ENCODE data around the gene ERMN. TPM values are rescaled to one million over a fixed set of nuclear protein-coding genes. Genes with fewer than 3 reads are reported as not detected.
"Not testable (repeated sequence)": the region's sequence is repeated elsewhere in the genome, so short reads cannot be mapped to it uniquely, and the experiment has no call there.

The ERMN gene
- total RNA-seq, 1 experiment from 2014 or later: 0.59 TPM

- ChIA-PET POLR2A (no interaction called here), CTCF (interaction anchor here (1.5 kb wide), 1 partner anchor 12 kb away, joined by 4 read pairs; no protein-coding TSS in a partner anchor)
- Mint-ChIP-seq H3K4me3 (no peak overlapping the region), H3K27me3 (ENCODE audit: low read depth) (peaks cover 3% of the 10 kb centered on the region; the same call in 1 of the 2 replicates), H3K36me3 (peaks cover 27% of the 10 kb centered on the region), H3K4me1 (peaks cover 18% of the 10 kb centered on the region), H3K27ac (no peak overlapping the region), H3K9me3 (peaks cover 29% of the 10 kb centered on the region)
- ATAC-seq (no peak), DNase-seq (ENCODE audit: low spot score) (no peak)
- TF ChIP-seq, protein P1, sequence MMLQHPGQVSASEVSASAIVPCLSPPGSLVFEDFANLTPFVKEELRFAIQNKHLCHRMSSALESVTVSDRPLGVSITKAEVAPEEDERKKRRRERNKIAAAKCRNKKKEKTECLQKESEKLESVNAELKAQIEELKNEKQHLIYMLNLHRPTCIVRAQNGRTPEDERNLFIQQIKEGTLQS (CRISPR knock-in tag; conservative IDR thresholded peaks at IDR 0.05): no peak
- TF ChIP-seq MAX (CRISPR knock-in tag; IDR thresholded peaks at IDR 0.05) (no peak), NFE2L1 (CRISPR knock-in tag; IDR thresholded peaks at IDR 0.05) (no peak), E2F1 (CRISPR knock-in tag; IDR thresholded peaks at IDR 0.05) (no peak), SOX15 (CRISPR knock-in tag; IDR thresholded peaks at IDR 0.05) (no peak), AR (CRISPR knock-in tag; IDR thresholded peaks at IDR 0.05) (no peak), GTF2I (CRISPR knock-in tag; conservative IDR thresholded peaks at IDR 0.05) (no peak), ZNF263 (CRISPR knock-in tag; IDR thresholded peaks at IDR 0.05; ENCODE audit: low read depth) (no peak), CTCF (IDR thresholded peaks at IDR 0.05) (no peak), NR1H2 (CRISPR knock-in tag; IDR thresholded peaks at IDR 0.05) (no peak)
Measured at GRCh38 chr2:157348291-157348921, 22.8 kb upstream of the ERMN start.

DNA sequence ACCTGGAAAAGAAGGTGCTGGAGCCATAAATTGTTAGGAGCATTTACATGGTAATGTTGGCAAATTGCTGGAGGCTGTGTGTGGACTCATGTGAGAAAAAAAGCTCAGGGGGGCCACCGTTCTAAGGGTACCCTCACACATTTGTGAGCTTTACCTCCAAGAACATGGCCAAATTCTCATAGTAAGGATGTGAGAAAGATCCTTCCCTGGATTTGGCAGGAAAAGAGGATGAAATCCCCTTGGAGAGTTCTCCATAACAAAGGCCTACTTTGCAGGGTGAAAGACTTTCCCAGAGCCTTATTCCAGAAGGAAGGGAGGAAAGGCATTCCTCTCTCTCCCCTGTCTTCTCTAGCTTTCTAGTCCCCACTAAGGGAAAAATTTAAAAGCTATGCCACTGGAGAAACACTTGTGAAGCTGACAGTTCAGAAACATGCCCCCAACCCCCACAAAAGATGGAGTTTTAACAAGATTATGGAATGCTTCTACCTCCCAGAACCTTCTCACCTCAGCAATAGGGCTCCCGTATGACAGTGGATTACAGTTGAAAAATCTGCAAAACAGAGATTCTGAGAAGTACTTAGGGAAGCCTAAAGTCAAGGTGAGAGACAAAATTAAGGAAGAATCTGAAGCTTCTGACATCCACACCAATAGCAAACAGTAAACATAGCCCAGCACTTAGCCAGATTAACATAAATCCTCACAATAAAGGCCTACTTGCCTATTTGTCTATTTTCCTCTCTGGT is 20.2 kb upstream of the ERMN start:
- POLR2A ChIA-PET: interaction anchor here (1.0 kb wide), 1 partner anchor 9 kb away, joined by 4 read pairs; no protein-coding TSS in a partner anchor
- H3K27me3 Mint-ChIP-seq (ENCODE audit: low read depth): peaks cover 10% of the 10 kb centered on the region; the same call in 1 of the 2 replicates
- peak; percentile 98 for ATAC-seq

DNA sequence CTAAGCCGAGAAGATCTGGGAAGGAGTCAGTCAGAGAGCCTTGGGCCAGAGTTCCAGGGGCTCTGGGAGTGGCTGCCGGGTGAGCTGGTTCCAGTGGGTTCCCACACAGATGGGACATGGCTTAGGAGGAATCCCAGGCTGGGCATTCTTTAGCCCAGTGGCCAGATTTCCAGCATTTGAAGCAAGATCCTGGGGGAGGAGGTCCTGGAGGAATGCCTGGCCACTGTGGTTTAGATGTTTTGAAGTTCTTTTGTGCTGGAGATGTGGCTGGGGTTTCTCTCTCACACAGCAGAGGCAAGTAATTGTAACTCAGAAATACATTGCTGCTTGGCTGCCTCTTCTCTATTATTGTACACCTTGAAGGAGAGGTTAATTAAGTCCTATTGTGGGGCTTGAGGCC is 15.8 kb upstream of the ERMN start:
- ATAC-seq; H3K4me3 Mint-ChIP-seq; POLR2A ChIA-PET; H3K27ac Mint-ChIP-seq; CTCF ChIA-PET; DNase-seq (ENCODE audit: low spot score): not testable (repeated sequence)
- H3K36me3 Mint-ChIP-seq: peaks cover 49% of the 10 kb centered on the region
- H3K9me3 Mint-ChIP-seq: peaks cover 50% of the 10 kb centered on the region
- peaks cover 30% of the 10 kb centered on the region for H3K4me1 Mint-ChIP-seq
- H3K27me3 Mint-ChIP-seq (ENCODE audit: low read depth): peaks cover 10% of the 10 kb centered on the region; the same call in 1 of the 2 replicates

More for the DNA sequence above, 20.2 kb upstream of the ERMN start:
- Mint-ChIP-seq H3K4me3 (peak overlapping the region; percentile 1; the same call in 1 of the 2 replicates), H3K27ac (peak overlapping the region; percentile 87), H3K4me1 (peaks cover 18% of the 10 kb centered on the region), H3K36me3 (peaks cover 53% of the 10 kb centered on the region), H3K9me3 (peaks cover 52% of the 10 kb centered on the region)
- CTCF ChIA-PET: interaction anchor here (1.0 to 3.3 kb wide), 4 partner anchors 10 to 43 kb away, joined by 3 to 23 read pairs (median 12); partner anchors contain the start of gene ERMN
- DNase-seq (ENCODE audit: low spot score): no peak
- TF ChIP-seq, protein P2, sequence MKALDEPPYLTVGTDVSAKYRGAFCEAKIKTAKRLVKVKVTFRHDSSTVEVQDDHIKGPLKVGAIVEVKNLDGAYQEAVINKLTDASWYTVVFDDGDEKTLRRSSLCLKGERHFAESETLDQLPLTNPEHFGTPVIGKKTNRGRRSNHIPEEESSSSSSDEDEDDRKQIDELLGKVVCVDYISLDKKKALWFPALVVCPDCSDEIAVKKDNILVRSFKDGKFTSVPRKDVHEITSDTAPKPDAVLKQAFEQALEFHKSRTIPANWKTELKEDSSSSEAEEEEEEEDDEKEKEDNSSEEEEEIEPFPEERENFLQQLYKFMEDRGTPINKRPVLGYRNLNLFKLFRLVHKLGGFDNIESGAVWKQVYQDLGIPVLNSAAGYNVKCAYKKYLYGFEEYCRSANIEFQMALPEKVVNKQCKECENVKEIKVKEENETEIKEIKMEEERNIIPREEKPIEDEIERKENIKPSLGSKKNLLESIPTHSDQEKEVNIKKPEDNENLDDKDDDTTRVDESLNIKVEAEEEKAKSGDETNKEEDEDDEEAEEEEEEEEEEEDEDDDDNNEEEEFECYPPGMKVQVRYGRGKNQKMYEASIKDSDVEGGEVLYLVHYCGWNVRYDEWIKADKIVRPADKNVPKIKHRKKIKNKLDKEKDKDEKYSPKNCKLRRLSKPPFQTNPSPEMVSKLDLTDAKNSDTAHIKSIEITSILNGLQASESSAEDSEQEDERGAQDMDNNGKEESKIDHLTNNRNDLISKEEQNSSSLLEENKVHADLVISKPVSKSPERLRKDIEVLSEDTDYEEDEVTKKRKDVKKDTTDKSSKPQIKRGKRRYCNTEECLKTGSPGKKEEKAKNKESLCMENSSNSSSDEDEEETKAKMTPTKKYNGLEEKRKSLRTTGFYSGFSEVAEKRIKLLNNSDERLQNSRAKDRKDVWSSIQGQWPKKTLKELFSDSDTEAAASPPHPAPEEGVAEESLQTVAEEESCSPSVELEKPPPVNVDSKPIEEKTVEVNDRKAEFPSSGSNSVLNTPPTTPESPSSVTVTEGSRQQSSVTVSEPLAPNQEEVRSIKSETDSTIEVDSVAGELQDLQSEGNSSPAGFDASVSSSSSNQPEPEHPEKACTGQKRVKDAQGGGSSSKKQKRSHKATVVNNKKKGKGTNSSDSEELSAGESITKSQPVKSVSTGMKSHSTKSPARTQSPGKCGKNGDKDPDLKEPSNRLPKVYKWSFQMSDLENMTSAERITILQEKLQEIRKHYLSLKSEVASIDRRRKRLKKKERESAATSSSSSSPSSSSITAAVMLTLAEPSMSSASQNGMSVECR (CRISPR knock-in tag; IDR thresholded peaks at IDR 0.05; ENCODE audit: borderline replicate concordance): no peak
- TF ChIP-seq ZNF671 (CRISPR knock-in tag; IDR thresholded peaks at IDR 0.05) (no peak), E2F5 (CRISPR knock-in tag; IDR thresholded peaks at IDR 0.05) (no peak), JUN (CRISPR knock-in tag; IDR thresholded peaks at IDR 0.05) (no peak), RORB (CRISPR knock-in tag; IDR thresholded peaks at IDR 0.05) (no peak), ZNF317 (CRISPR knock-in tag; IDR thresholded peaks at IDR 0.05; ENCODE audit: borderline replicate concordance, low read depth) (no peak)
- TF ChIP-seq, protein P3, sequence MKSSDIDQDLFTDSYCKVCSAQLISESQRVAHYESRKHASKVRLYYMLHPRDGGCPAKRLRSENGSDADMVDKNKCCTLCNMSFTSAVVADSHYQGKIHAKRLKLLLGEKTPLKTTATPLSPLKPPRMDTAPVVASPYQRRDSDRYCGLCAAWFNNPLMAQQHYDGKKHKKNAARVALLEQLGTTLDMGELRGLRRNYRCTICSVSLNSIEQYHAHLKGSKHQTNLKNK (CRISPR knock-in tag; IDR thresholded peaks at IDR 0.05): no peak

Measured in WTC11 (cell line).